ENCODE results near the gene BRD8. TPM values are rescaled to one million over a fixed set of nuclear protein-coding genes. Genes with fewer than 3 reads are reported as not detected.

The BRD8 gene, protein sequence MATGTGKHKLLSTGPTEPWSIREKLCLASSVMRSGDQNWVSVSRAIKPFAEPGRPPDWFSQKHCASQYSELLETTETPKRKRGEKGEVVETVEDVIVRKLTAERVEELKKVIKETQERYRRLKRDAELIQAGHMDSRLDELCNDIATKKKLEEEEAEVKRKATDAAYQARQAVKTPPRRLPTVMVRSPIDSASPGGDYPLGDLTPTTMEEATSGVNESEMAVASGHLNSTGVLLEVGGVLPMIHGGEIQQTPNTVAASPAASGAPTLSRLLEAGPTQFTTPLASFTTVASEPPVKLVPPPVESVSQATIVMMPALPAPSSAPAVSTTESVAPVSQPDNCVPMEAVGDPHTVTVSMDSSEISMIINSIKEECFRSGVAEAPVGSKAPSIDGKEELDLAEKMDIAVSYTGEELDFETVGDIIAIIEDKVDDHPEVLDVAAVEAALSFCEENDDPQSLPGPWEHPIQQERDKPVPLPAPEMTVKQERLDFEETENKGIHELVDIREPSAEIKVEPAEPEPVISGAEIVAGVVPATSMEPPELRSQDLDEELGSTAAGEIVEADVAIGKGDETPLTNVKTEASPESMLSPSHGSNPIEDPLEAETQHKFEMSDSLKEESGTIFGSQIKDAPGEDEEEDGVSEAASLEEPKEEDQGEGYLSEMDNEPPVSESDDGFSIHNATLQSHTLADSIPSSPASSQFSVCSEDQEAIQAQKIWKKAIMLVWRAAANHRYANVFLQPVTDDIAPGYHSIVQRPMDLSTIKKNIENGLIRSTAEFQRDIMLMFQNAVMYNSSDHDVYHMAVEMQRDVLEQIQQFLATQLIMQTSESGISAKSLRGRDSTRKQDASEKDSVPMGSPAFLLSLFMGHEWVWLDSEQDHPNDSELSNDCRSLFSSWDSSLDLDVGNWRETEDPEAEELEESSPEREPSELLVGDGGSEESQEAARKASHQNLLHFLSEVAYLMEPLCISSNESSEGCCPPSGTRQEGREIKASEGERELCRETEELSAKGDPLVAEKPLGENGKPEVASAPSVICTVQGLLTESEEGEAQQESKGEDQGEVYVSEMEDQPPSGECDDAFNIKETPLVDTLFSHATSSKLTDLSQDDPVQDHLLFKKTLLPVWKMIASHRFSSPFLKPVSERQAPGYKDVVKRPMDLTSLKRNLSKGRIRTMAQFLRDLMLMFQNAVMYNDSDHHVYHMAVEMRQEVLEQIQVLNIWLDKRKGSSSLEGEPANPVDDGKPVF
- total RNA-seq (2021; ENCODE audit: unreplicated experiment) (80.8 TPM), Bru-seq, nascent RNA (percentile 84 among the genes with signal in this experiment), BruChase-seq, experiment 1, labeled RNA remaining after a 6-hour chase (percentile 83 among the genes with signal in this experiment), BruChase-seq, experiment 2, labeled RNA remaining after a 2-hour chase (percentile 85 among the genes with signal in this experiment)
- 47.2 and 57.1 TPM in 2 replicates for polyA plus RNA-seq (2012)
- long read RNA-seq, transcript BRD8-205 (20 exons, 2,912 nt): major isoform, 11 of 110 reads
- long read RNA-seq, transcript BRD8-201 (22 exons, 3,198 nt): major isoform, 11 of 110 reads
- long read RNA-seq, partial matches to known transcripts: 26 of 110 reads
- long read RNA-seq, other reads (novel, unspliced or antisense): 58 of 110 reads

DNA sequence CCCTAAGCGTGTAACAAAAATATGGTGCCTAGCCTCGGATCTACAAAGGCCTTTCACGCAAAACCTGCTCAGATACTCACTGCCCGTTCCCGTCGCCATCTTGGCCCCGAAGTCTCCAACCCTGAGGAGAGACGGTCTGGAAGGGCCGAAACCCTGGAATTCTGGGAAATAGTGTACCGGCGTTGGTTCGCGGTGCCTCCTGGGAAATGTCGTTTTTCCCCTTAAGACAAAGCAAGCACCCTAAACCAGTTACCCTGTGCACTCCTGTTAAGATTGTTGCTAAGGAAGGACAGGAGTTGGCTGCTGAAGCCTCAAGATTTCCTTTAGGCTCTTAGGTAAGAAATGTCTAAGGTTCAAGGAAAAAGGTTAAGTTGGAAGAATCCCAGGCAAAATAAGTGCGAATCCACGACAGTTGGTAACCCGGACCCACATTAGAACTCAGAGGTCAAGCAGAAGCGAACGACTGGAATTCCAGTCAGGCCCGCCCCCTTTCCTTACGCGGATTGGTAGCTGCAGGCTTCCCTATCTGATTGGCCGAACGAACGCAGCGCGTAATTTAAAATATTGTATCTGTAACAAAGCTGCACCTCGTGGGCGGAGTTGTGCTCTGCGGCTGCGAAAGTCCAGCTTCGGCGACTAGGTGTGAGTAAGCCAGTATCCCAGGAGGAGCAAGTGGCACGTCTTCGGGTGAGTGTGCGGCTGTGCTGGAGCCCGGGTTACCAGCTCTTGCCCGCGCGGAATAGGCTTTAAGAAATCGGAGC, at the start of gene BRD8, which contains the start of gene KIF20A:
Gene BRD8 (minus strand): TSS at position 115 of the 761 bp plus-strand sequence. CDS start 16 bp downstream, at position 99.
Gene KIF20A (plus strand): TSS at position 597 of the 761 bp plus-strand sequence. CDS start 569 bp downstream, outside the sequence.
- H3K9me3 ChIP-seq (ENCODE audit: control insufficient read depth in 1 of 2, insufficient read depth in 1 of 2, low read depth in 1 of 2, low read length in 2 of 2): no peaks in the 10 kb centered on the region
- peak within 1 kb of the TSS; percentile 89 for H2AFZ ChIP-seq (ENCODE audit: low read depth, low read length, poor library complexity, severe bottlenecking)
- TF ChIP-seq EZH2phosphoT487 (IDR thresholded peaks at IDR 0.05; ENCODE audit: borderline replicate concordance) (no peak), CBX3 (IDR thresholded peaks at IDR 0.05; ENCODE audit: low read depth) (no peak), POLR2A (IDR thresholded peaks at IDR 0.05; ENCODE audit: borderline replicate concordance, extremely low read depth, insufficient read depth, insufficient read length) (peak; percentile 92), POLR2AphosphoS5 (IDR thresholded peaks at IDR 0.05; ENCODE audit: low read depth, low read length) (peak; percentile 93), YY1 (IDR thresholded peaks at IDR 0.05; ENCODE audit: extremely low read depth, insufficient replicate concordance, low read depth, low read length) (peak; percentile 99), ZNF274 (IDR thresholded peaks at IDR 0.05; ENCODE audit: low read depth, low read length) (no peak), ZFX (IDR thresholded peaks at IDR 0.05) (peak; percentile 66; the same call in 1 of the 2 replicates), EGR1 (IDR thresholded peaks at IDR 0.05; ENCODE audit: low read depth) (no peak)
- TF ChIP-seq, protein P1, sequence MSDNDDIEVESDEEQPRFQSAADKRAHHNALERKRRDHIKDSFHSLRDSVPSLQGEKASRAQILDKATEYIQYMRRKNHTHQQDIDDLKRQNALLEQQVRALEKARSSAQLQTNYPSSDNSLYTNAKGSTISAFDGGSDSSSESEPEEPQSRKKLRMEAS (IDR thresholded peaks at IDR 0.05): no peak
- TF ChIP-seq, protein P2, sequence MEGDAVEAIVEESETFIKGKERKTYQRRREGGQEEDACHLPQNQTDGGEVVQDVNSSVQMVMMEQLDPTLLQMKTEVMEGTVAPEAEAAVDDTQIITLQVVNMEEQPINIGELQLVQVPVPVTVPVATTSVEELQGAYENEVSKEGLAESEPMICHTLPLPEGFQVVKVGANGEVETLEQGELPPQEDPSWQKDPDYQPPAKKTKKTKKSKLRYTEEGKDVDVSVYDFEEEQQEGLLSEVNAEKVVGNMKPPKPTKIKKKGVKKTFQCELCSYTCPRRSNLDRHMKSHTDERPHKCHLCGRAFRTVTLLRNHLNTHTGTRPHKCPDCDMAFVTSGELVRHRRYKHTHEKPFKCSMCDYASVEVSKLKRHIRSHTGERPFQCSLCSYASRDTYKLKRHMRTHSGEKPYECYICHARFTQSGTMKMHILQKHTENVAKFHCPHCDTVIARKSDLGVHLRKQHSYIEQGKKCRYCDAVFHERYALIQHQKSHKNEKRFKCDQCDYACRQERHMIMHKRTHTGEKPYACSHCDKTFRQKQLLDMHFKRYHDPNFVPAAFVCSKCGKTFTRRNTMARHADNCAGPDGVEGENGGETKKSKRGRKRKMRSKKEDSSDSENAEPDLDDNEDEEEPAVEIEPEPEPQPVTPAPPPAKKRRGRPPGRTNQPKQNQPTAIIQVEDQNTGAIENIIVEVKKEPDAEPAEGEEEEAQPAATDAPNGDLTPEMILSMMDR (IDR thresholded peaks at IDR 0.05 in 2 of 3, conservative IDR thresholded peaks at IDR 0.05 in 1 of 3; ENCODE audit: borderline replicate concordance in 1 of 3, insufficient read depth in 1 of 3, low read depth in 2 of 3, low read length in 2 of 3): no peak
- peaks cover 68% of the 10 kb centered on the region for H3K79me2 ChIP-seq (ENCODE audit: insufficient read depth, low read length)
- H3K27me3 ChIP-seq (ENCODE audit: insufficient read depth, low read length): no peaks in the 10 kb centered on the region
- H3K9ac ChIP-seq (ENCODE audit: low read length): peak within 1 kb of the TSS; percentile 86
- ATAC-seq (peak; percentile 86), DNase-seq (ENCODE audit: low read depth, low spot score) (peak; percentile 94)
- H3K4me2 ChIP-seq (ENCODE audit: low read length): peak within 1 kb of the TSS; percentile 86
- intact Hi-C loops (cut with micrococcal nuclease): loop anchor here (5.0 kb wide), 1 partner anchor 174 kb away; the partner anchor contains the start of gene KDM3B
- H3K27ac ChIP-seq (ENCODE audit: low read depth, low read length): peak within 1 kb of the TSS; percentile 82
- H4K20me1 ChIP-seq (ENCODE audit: insufficient read depth): no peaks in the 10 kb centered on the region
- H3K4me3 ChIP-seq (replicated peaks in 1 of 2; ENCODE audit: low read depth in 1 of 2, low read length in 2 of 2): peak within 1 kb of the TSS; percentile 88 to 99
- H3K36me3 ChIP-seq (ENCODE audit: control insufficient read depth in 1 of 2, insufficient read depth in 2 of 2, low read length in 2 of 2): peaks cover 35 to 42% of the 10 kb centered on the region in 2 experiments
- POLR2A ChIA-PET: interaction anchor here (0.5 to 1.4 kb wide), 3 partner anchors 55 to 159 kb away, joined by 3 to 4 read pairs (median 3); partner anchors contain the start of genes CDC25C and FAM53C
- CTCF ChIA-PET: interaction anchor here (0.8 to 1.5 kb wide), 6 partner anchors 104 to 325 kb away, joined by 3 to 6 read pairs (median 4); partner anchors contain the start of genes EGR1 and KDM3B
- no peaks in the 10 kb centered on the region for H3K9me2 ChIP-seq (ENCODE audit: insufficient read depth)
- RAD21 ChIA-PET (ENCODE audit: low non-redundant PET in 1 of 2, low total read pairs in 2 of 2, uncharacterized antibody in 2 of 2, unreplicated experiment in 2 of 2): interaction anchor here (0.6 to 0.8 kb wide), 2 partner anchors 104 to 314 kb away, joined by 3 to 4 read pairs; no protein-coding TSS in a partner anchor
- no TSS peak for BruUV-seq (replicated peaks)
- peaks cover 0 to 10% of the 10 kb centered on the region in 2 experiments; a peak in 1 of 4 replicates for H3K4me1 ChIP-seq (ENCODE audit: control insufficient read depth in 1 of 2, insufficient read depth in 2 of 2, low read length in 2 of 2)
